Gastrocnemius medialis (tissue), 4 donors: ENCODE results near the gene KCTD16. TPM values are rescaled to one million over a fixed set of nuclear protein-coding genes. Genes with fewer than 3 reads are reported as not detected.

Experiments used
- ATAC-seq, 2 donors: fragments of 150-250 bp; one replicate each; pipeline ENCODE4 v1.9.1; 2016
- DNase-seq, 2 donors: peaks; one replicate each; pipeline ENCODE4 v3.0.0-alpha.2; 2019
- H3K27ac ChIP-seq, 4 donors: fragments of 200-600 bp; sonication (generic); 1 replicate in 1 of 4; 2 replicates in 3 of 4; pipeline ENCODE4 v1.5.1; 2016 to 2018; ENCODE audit warnings: mild to moderate bottlenecking in 2 of 4, moderate library complexity in 1 of 4
- H3K27me3 ChIP-seq, 3 donors: fragments of 200-600 bp; sonication (generic) in 2 of 3; 1 replicate in 1 of 3; 2 replicates in 2 of 3; pipeline versions ENCODE4 v1.5.1 to v1.6.0; 2016 to 2019; ENCODE audit warnings: mild to moderate bottlenecking in 1 of 3, moderate library complexity in 1 of 3
- H3K36me3 ChIP-seq, 2 donors: fragments of 200-600 bp; sonication (generic) in 1 of 2; one replicate each; pipeline ENCODE4 v1.5.1; 2017 to 2018
- H3K4me1 ChIP-seq, 2 donors: fragments of 200-600 bp; sonication (generic) in 1 of 2; one replicate each; pipeline ENCODE4 v1.5.1; 2016 to 2017; ENCODE audit warnings: mild to moderate bottlenecking in 2 of 2
- H3K4me3 ChIP-seq, 4 donors: fragments of 200-600 bp; sonication (generic) in 3 of 4; 1 replicate in 1 of 4; 2 replicates in 3 of 4; pipeline ENCODE4 v1.5.1; 2016 to 2019; ENCODE audit warnings: mild to moderate bottlenecking in 2 of 4
- H3K9me3 ChIP-seq, 3 donors: fragments of 200-600 bp; sonication (generic) in 2 of 3; 1 replicate in 1 of 3; 2 replicates in 2 of 3; pipeline ENCODE4 v1.5.1; 2016 to 2019
- POLR2A ChIP-seq, 2 donors: fragments of 450-650 bp; IDR thresholded peaks; one replicate each; pipeline ENCODE4 v1.6.1; 2017; ENCODE audit warnings: antibody characterized with exemption in 2 of 2, mild to moderate bottlenecking in 2 of 2, moderate library complexity in 2 of 2
- in situ Hi-C, 4 donors: fragments of 200-750 bp; cut with MboI; loops; one replicate each; pipeline versions ENCODE4 v1.15.0 to v1.8.0; 2017; ENCODE audit warnings: low sequenced_read_pairs in 4 of 4
- intact Hi-C: fragments of 100-400 bp; cut with DNase I; formaldehyde crosslinking; loops from one replicate; pipeline ENCODE4 v1.15.1; 2023; ENCODE audit warnings: low total_unique reads
- total RNA-seq, 4 donors: library from RNA; depleted of rRNA; stranded (reverse); fragments of >200 nt; gene quantifications; one replicate each; pipeline versions ENCODE4 v1.1.0 to v1.2.3, GENCODE V29; 2016
- TF ChIP-seq, protein P1 (sequence below), 5 experiments: fragments of 450-650 bp in 3 of 5; fragments of 200-600 bp in 2 of 5; sonication (generic) in 2 of 5; IDR thresholded peaks in 4 of 5; conservative IDR thresholded peaks in 1 of 5; 1 replicate in 4 of 5; 2 replicates in 1 of 5; pipeline ENCODE4 v1.5.1; 2016 to 2019; ENCODE audit warnings: antibody characterized with exemption in 5 of 5, mild to moderate bottlenecking in 3 of 5, moderate library complexity in 3 of 5

Gene KCTD16
- total RNA-seq, 4 donors from 2014 or later: 0.02 TPM; not detected in 3

- ATAC-seq: no peak
- intact Hi-C loops (no loop called here), in situ Hi-C loops (no loop called here)
- no peak for DNase-seq
- no peaks in the 10 kb centered on the region for H3K9me3 ChIP-seq
- no peak overlapping the region for H3K27ac ChIP-seq
- no peaks in the 10 kb centered on the region for H3K36me3 ChIP-seq
- no peaks in the 10 kb centered on the region for H3K27me3 ChIP-seq
- no peak overlapping the region for H3K4me3 ChIP-seq
- no peaks in the 10 kb centered on the region for H3K4me1 ChIP-seq
- TF ChIP-seq, protein P1, sequence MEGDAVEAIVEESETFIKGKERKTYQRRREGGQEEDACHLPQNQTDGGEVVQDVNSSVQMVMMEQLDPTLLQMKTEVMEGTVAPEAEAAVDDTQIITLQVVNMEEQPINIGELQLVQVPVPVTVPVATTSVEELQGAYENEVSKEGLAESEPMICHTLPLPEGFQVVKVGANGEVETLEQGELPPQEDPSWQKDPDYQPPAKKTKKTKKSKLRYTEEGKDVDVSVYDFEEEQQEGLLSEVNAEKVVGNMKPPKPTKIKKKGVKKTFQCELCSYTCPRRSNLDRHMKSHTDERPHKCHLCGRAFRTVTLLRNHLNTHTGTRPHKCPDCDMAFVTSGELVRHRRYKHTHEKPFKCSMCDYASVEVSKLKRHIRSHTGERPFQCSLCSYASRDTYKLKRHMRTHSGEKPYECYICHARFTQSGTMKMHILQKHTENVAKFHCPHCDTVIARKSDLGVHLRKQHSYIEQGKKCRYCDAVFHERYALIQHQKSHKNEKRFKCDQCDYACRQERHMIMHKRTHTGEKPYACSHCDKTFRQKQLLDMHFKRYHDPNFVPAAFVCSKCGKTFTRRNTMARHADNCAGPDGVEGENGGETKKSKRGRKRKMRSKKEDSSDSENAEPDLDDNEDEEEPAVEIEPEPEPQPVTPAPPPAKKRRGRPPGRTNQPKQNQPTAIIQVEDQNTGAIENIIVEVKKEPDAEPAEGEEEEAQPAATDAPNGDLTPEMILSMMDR (IDR thresholded peaks at IDR 0.05 in 4 of 5, conservative IDR thresholded peaks at IDR 0.05 in 1 of 5): no peak
- no peak for TF ChIP-seq POLR2A (IDR thresholded peaks at IDR 0.05)
Observed at GRCh38 chr5:144284931-144285502, 114.3 kb downstream of the KCTD16 start.

DNA sequence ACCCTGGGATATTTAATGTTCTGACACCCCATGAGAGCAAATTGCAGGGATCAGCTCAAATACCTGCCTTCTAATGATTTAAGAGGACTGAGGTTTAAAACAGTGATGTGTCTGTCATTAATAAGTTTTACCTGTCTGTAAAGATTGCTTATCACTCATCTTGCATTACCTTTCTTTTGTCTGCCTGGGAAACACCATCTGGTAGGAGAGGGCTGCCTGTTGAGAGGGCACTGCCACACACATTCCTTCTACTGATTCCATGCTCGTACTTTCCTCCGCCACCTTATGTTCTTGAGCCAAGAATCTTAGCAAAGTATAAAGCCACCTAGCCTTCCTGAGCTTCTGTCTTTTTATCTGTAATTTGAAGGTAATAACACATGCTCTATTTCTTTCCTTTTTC lies 118.6 kb downstream of the KCTD16 start:
- DNase-seq (no peak), ATAC-seq (no peak)
- Histone ChIP-seq H3K27me3 (no peaks in the 10 kb centered on the region), H3K9me3 (no peaks in the 10 kb centered on the region), H3K4me3 (no peak overlapping the region), H3K4me1 (no peaks in the 10 kb centered on the region), H3K36me3 (no peaks in the 10 kb centered on the region), H3K27ac (no peak overlapping the region)
- in situ Hi-C loops: no loop called here
- intact Hi-C loops: no loop called here
- TF ChIP-seq, protein P1 (IDR thresholded peaks at IDR 0.05 in 4 of 5, conservative IDR thresholded peaks at IDR 0.05 in 1 of 5): no peak
- no peak for TF ChIP-seq POLR2A (IDR thresholded peaks at IDR 0.05)

DNA sequence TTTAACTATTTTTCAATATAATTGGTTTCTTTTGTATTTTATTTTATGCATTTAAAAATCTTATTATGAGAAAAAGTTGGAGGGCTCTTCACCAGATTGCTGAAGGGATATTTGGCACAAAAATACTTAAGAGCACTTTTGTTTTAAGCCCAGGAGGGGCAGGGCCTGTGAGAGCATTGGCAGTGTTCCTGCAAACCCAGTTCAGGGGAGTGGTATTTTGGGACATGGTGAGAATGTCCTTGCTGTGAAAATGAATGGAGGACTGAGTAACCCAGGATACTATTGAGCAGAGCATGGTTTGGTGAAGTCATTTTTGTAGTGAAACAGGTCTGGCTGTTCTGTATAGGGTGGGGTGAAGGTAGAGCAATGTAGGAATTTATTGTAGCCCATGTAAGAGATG lies 121.4 kb downstream of the KCTD16 start:
- no peak overlapping the region for H3K4me3 ChIP-seq
- TF ChIP-seq, protein P1 (IDR thresholded peaks at IDR 0.05 in 4 of 5, conservative IDR thresholded peaks at IDR 0.05 in 1 of 5): no peak
- TF ChIP-seq POLR2A (IDR thresholded peaks at IDR 0.05): no peak
- H3K36me3 ChIP-seq: no peaks in the 10 kb centered on the region
- DNase-seq (no peak), ATAC-seq (no peak)
- H3K4me1 ChIP-seq: no peaks in the 10 kb centered on the region
- H3K27ac ChIP-seq: no peak overlapping the region
- H3K9me3 ChIP-seq: no peaks in the 10 kb centered on the region
- no peaks in the 10 kb centered on the region for H3K27me3 ChIP-seq
- in situ Hi-C loops (no loop called here), intact Hi-C loops (no loop called here)

GRCh38 chr5:144295284-144295683 lies 124.6 kb downstream of the KCTD16 start:
- Histone ChIP-seq H3K36me3 (no peaks in the 10 kb centered on the region), H3K27me3 (no peaks in the 10 kb centered on the region), H3K4me3 (no peak overlapping the region), H3K27ac (no peak overlapping the region), H3K9me3 (no peaks in the 10 kb centered on the region), H3K4me1 (no peaks in the 10 kb centered on the region)
- no peak for DNase-seq
- ATAC-seq: no peak
- no peak for TF ChIP-seq POLR2A (IDR thresholded peaks at IDR 0.05)
- TF ChIP-seq, protein P1 (IDR thresholded peaks at IDR 0.05 in 4 of 5, conservative IDR thresholded peaks at IDR 0.05 in 1 of 5): no peak
- intact Hi-C loops: no loop called here
- in situ Hi-C loops: no loop called here

DNA sequence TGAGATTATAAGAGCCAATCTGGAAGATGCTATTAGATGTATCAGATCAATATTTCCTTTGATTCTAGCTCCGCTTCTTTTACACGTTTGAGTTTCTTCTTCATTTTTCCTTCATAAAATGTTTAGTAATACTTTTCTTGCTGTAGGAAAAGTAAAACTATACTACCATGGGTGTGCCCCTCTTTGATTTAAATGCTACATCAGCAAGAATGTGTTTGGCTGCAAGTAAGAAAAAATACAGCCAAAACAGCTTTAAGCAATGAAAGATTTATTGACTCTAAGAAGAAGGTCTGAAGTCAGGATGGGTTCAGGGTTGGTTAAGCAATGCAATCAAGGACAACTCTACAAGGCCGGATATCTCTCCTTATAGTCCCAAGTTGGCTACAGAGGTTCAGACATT lies 126.4 kb downstream of the KCTD16 start:
- intact Hi-C loops: no loop called here
- Histone ChIP-seq H3K9me3 (no peaks in the 10 kb centered on the region), H3K36me3 (no peaks in the 10 kb centered on the region), H3K4me1 (no peaks in the 10 kb centered on the region), H3K27ac (no peak overlapping the region), H3K4me3 (no peak overlapping the region), H3K27me3 (no peaks in the 10 kb centered on the region)
- no peak for DNase-seq
- no peak for ATAC-seq
- TF ChIP-seq, protein P1 (IDR thresholded peaks at IDR 0.05 in 4 of 5, conservative IDR thresholded peaks at IDR 0.05 in 1 of 5): no peak
- TF ChIP-seq POLR2A (IDR thresholded peaks at IDR 0.05): no peak
- in situ Hi-C loops: no loop called here
